MM.1S (cell line): ENCODE data around the gene TCOF1.

Experiments
- CTCF ChIP-seq: fragments of 300-600 bp; sonication (generic); IDR thresholded peaks from 2 replicates; pipeline ENCODE4 v1.5.1; 2016; ENCODE audit warnings: antibody characterized with exemption, low read length, mixed read lengths
- EZH2 ChIP-seq: fragments of 300-600 bp; sonication (generic); optimal IDR thresholded peaks from 2 replicates; pipeline ENCODE3; 2017; ENCODE audit warnings: low read depth, mild to moderate bottlenecking, antibody characterized with exemption, low read length, mixed read lengths
- EZH2phosphoT487 ChIP-seq: fragments of 300-600 bp; sonication (generic); IDR thresholded peaks from 2 replicates; pipeline ENCODE4 v1.6.1; 2018; ENCODE audit warnings: antibody characterized with exemption, low read length

- TF ChIP-seq EZH2 (no peak), CTCF (no peak), EZH2phosphoT487 (no peak)
Measured at GRCh38 chr5:150376799-150377771, 19.6 kb downstream of the TCOF1 start.
